ENCODE results near the gene COQ8A. TPM values are rescaled to one million over a fixed set of nuclear protein-coding genes. Genes with fewer than 3 reads are reported as not detected.

The COQ8A gene
- polyA plus RNA-seq (2013, experiment 1 of 2) = 17.5 TPM
- 15.3 TPM for polyA plus RNA-seq (2013, experiment 2 of 2)

DNA sequence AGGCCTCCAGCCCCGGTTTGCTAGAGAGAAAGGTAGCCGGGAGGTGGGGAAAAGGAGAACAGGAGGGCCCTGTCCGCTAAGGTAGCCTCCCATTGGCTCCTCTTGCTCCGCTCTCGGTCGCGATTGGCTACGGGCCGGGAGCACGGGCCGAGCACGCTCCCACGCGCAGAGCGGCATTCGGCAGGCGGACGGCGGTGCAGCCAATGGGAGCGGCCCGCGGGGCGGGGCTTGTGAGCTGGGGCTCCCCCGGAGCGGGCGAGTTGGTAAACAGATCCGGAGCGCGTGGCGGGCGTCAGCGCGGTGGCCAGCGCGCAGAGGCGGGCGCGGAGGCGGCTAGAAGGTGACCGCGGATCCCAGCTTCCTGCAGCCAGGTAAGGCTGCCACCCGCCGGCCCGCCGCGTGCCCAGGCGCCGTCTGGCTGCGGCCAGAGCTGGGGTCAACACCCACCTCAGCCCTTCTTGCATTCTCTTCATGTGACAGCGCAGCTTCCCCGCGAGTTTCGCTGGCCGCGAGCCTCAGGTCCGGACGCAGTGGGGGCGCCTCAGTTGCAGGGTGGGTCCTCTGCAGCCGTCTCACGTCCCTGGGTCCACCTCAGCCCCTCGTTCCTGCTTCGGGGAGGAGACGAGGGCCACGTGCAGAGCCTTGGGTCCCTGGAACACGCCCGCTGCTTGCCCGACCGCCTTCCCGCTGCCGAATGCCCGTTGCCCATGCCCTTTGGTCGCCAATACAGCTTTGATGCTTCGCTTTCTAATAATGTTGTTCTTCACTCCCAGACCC is at the start of gene COQ8A:
Gene COQ8A, plus strand, starts transcription at position 266 of the 777 bp plus-strand sequence. CDS start 21,092 bp downstream, outside the sequence.
- H3K9ac ChIP-seq (ENCODE audit: low read depth, low read length) = peak within 1 kb of the TSS; percentile 94
- peak within 1 kb of the TSS; percentile 98 for H3K27ac ChIP-seq (ENCODE audit: low read depth, low read length)
- no peaks in the 10 kb centered on the region for H3K36me3 ChIP-seq (ENCODE audit: insufficient read depth, low read length)
- 1% methylated on average over 73 of the region's 73 CpGs for WGBS
- H3K4me1 ChIP-seq (ENCODE audit: insufficient read depth, low read length) = peaks cover 17% of the 10 kb centered on the region
- no peaks in the 10 kb centered on the region for H3K9me3 ChIP-seq (ENCODE audit: insufficient read depth, low read depth, low read length)
- H3K27me3 ChIP-seq (ENCODE audit: insufficient read depth, low read length) = peaks cover 8% of the 10 kb centered on the region
- peak within 1 kb of the TSS; percentile 70 for H3K4me3 ChIP-seq (ENCODE audit: low read length)

DNA sequence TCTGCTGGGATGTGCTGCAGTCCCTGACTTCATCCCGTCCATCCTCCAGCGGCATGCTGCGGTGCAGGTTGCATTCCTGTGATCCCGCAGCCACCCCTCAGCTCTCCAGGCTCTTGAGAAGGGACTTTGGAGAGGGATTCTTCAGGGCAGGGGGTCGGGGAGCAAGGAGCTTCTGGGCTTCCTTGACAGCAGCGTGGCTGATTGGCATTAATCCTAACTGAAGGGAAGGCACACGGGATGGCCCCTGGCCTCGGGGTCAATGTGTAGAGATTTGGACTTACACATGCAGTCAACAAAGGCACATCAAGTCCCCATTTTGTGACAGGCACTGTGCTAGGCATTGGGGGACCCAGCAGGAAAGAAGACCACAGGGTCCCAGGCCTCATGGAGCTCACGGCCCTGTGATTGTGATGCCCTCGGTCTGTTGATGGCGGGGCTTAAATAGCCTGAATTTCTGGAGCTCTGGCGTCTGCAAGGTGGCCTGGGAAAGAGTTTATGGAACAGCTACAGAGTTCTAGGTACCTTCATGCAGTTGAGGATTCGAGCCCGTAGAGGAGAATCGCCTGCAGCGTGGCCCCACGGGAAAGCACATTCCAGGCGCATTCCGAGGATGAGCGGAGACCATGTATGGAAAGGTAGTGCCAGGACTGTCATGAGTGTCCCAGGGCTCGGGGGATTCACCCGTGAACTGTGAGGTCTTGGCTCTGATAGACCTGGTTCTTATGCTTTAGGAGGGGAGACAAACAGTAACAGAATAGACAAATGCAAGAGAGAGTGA is 49.6 kb upstream of the COQ8A start:
- peaks cover 70% of the 10 kb centered on the region for H3K36me3 ChIP-seq (ENCODE audit: insufficient read depth, low read length)
- H3K4me3 ChIP-seq (ENCODE audit: low read length) = no peak overlapping the region
- WGBS = 87% methylated on average over 22 of the region's 22 CpGs
- H3K4me1 ChIP-seq (ENCODE audit: insufficient read depth, low read length) = no peaks in the 10 kb centered on the region
- H3K9me3 ChIP-seq (ENCODE audit: insufficient read depth, low read depth, low read length) = no peaks in the 10 kb centered on the region
- no peak overlapping the region for H3K27ac ChIP-seq (ENCODE audit: low read depth, low read length)
- H3K27me3 ChIP-seq (ENCODE audit: insufficient read depth, low read length) = no peaks in the 10 kb centered on the region
- no peak overlapping the region for H3K9ac ChIP-seq (ENCODE audit: low read depth, low read length)

DNA sequence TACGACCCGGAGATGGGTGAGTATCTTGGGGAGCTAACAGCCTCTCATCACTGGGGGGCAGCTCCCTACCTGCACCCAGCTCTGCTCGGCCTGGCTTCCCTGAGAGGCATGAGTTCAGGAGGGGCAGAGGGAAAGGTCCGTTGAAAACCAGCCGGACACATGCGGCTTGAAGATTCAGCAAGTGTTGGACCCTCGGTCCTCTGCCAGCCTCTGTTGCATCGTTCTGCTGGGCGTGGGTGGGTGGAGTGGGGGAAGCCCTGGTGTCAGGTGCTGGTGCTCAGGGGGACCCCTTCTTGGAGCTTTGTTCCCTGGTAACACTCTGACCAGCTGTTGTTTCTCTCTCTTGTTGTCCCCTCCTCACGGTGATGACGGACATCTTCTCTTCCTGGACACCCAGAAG is 48.7 kb upstream of the COQ8A start:
- no peak overlapping the region for H3K27ac ChIP-seq (ENCODE audit: low read depth, low read length)
- 96% methylated on average over 11 of the region's 11 CpGs for WGBS
- no peaks in the 10 kb centered on the region for H3K9me3 ChIP-seq (ENCODE audit: insufficient read depth, low read depth, low read length)
- no peaks in the 10 kb centered on the region for H3K27me3 ChIP-seq (ENCODE audit: insufficient read depth, low read length)
- H3K4me3 ChIP-seq (ENCODE audit: low read length) = no peak overlapping the region
- no peaks in the 10 kb centered on the region for H3K4me1 ChIP-seq (ENCODE audit: insufficient read depth, low read length)
- no peak overlapping the region for H3K9ac ChIP-seq (ENCODE audit: low read depth, low read length)
- peaks cover 65% of the 10 kb centered on the region for H3K36me3 ChIP-seq (ENCODE audit: insufficient read depth, low read length)

GRCh38 chr1:226891846-226892523 is 48.1 kb upstream of the COQ8A start:
- H3K9me3 ChIP-seq (ENCODE audit: insufficient read depth, low read depth, low read length) = no peaks in the 10 kb centered on the region
- peaks cover 62% of the 10 kb centered on the region for H3K36me3 ChIP-seq (ENCODE audit: insufficient read depth, low read length)
- no peaks in the 10 kb centered on the region for H3K27me3 ChIP-seq (ENCODE audit: insufficient read depth, low read length)
- no peak overlapping the region for H3K4me3 ChIP-seq (ENCODE audit: low read length)
- no peak overlapping the region for H3K9ac ChIP-seq (ENCODE audit: low read depth, low read length)
- 93% methylated on average over 17 of the region's 17 CpGs for WGBS
- no peaks in the 10 kb centered on the region for H3K4me1 ChIP-seq (ENCODE audit: insufficient read depth, low read length)
- no peak overlapping the region for H3K27ac ChIP-seq (ENCODE audit: low read depth, low read length)

DNA sequence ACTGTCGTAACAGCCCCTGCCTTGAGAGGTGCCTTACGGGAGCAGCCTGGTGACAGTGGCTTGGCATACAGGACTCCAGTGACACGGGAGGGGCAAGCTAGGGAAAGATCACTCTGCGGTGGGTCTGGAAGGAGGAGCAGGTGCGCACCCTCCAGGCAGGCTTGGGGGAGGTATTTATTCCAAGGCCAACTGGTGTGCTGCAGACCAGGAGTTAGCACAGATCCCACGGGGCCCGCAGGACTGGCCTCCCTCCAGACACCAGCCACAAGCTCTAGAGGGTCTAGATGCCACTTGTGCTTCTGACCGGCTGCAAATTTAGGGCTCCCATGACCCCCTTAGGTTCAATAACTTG is 47.6 kb upstream of the COQ8A start:
- no peak overlapping the region for H3K9ac ChIP-seq (ENCODE audit: low read depth, low read length)
- H3K36me3 ChIP-seq (ENCODE audit: insufficient read depth, low read length) = peaks cover 59% of the 10 kb centered on the region
- no peaks in the 10 kb centered on the region for H3K4me1 ChIP-seq (ENCODE audit: insufficient read depth, low read length)
- no peaks in the 10 kb centered on the region for H3K27me3 ChIP-seq (ENCODE audit: insufficient read depth, low read length)
- no peaks in the 10 kb centered on the region for H3K9me3 ChIP-seq (ENCODE audit: insufficient read depth, low read depth, low read length)
- 80% methylated on average over 8 of the region's 8 CpGs for WGBS
- H3K4me3 ChIP-seq (ENCODE audit: low read length) = no peak overlapping the region
- no peak overlapping the region for H3K27ac ChIP-seq (ENCODE audit: low read depth, low read length)

GRCh38 chr1:226893936-226894335 is 46.2 kb upstream of the COQ8A start:
- Histone ChIP-seq H3K4me3 (ENCODE audit: low read length) (no peak overlapping the region), H3K27ac (ENCODE audit: low read depth, low read length) (no peak overlapping the region), H3K27me3 (ENCODE audit: insufficient read depth, low read length) (no peaks in the 10 kb centered on the region), H3K36me3 (ENCODE audit: insufficient read depth, low read length) (peaks cover 46% of the 10 kb centered on the region), H3K4me1 (ENCODE audit: insufficient read depth, low read length) (no peaks in the 10 kb centered on the region), H3K9me3 (ENCODE audit: insufficient read depth, low read depth, low read length) (no peaks in the 10 kb centered on the region), H3K9ac (ENCODE audit: low read depth, low read length) (no peak overlapping the region)
- 92% methylated on average over 13 of the region's 13 CpGs for WGBS

- Histone ChIP-seq H3K4me3 (ENCODE audit: low read length) (no peak overlapping the region), H3K27me3 (ENCODE audit: insufficient read depth, low read length) (no peaks in the 10 kb centered on the region), H3K36me3 (ENCODE audit: insufficient read depth, low read length) (peaks cover 47% of the 10 kb centered on the region), H3K27ac (ENCODE audit: low read depth, low read length) (no peak overlapping the region), H3K9me3 (ENCODE audit: insufficient read depth, low read depth, low read length) (no peaks in the 10 kb centered on the region), H3K9ac (ENCODE audit: low read depth, low read length) (no peak overlapping the region), H3K4me1 (ENCODE audit: insufficient read depth, low read length) (no peaks in the 10 kb centered on the region)
- 92% methylated on average over 3 of the region's 3 CpGs for WGBS
Observed at GRCh38 chr1:226894826-226895225, 45.3 kb upstream of the COQ8A start.

- Histone ChIP-seq H3K9ac (ENCODE audit: low read depth, low read length) (no peak overlapping the region), H3K4me3 (ENCODE audit: low read length) (no peak overlapping the region), H3K4me1 (ENCODE audit: insufficient read depth, low read length) (no peaks in the 10 kb centered on the region), H3K27me3 (ENCODE audit: insufficient read depth, low read length) (no peaks in the 10 kb centered on the region), H3K27ac (ENCODE audit: low read depth, low read length) (no peak overlapping the region), H3K36me3 (ENCODE audit: insufficient read depth, low read length) (peaks cover 46% of the 10 kb centered on the region), H3K9me3 (ENCODE audit: insufficient read depth, low read depth, low read length) (no peaks in the 10 kb centered on the region)
- 86% methylated on average over 11 of the region's 11 CpGs for WGBS
Observed at GRCh38 chr1:226895644-226896043, 44.5 kb upstream of the COQ8A start.

DNA sequence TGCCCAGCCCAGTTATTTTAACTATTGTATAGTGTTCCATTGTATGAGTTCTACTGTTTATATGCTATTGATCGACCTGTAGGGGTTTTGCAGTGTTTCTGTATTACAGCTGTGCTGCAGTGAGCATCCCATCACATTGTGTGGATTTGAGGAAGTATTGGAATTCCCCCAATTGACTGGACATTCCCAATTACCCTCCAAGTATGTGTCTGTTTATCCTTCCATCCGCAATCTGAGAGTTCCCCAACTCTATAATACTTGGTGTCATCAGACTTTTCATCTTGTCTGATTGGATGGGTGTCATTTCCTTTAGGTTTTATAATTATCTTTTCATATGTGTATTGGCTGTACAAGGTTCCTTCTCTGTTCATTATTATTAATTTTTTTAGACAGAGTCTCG is 41.8 kb upstream of the COQ8A start:
- WGBS = 86% methylated on average over 2 of the region's 3 CpGs
- no peaks in the 10 kb centered on the region for H3K4me1 ChIP-seq (ENCODE audit: insufficient read depth, low read length)

GRCh38 chr1:226901421-226901820 is 38.7 kb upstream of the COQ8A start:
- no peak overlapping the region for H3K27ac ChIP-seq (ENCODE audit: low read depth, low read length)
- H3K27me3 ChIP-seq (ENCODE audit: insufficient read depth, low read length) = no peaks in the 10 kb centered on the region
- no peaks in the 10 kb centered on the region for H3K9me3 ChIP-seq (ENCODE audit: insufficient read depth, low read depth, low read length)
- H3K9ac ChIP-seq (ENCODE audit: low read depth, low read length) = no peak overlapping the region
- H3K36me3 ChIP-seq (ENCODE audit: insufficient read depth, low read length) = peaks cover 16% of the 10 kb centered on the region
- WGBS = 84% methylated on average over 4 of the region's 4 CpGs
- no peaks in the 10 kb centered on the region for H3K4me1 ChIP-seq (ENCODE audit: insufficient read depth, low read length)
- no peak overlapping the region for H3K4me3 ChIP-seq (ENCODE audit: low read length)

More for the DNA sequence above, 41.8 kb upstream of the COQ8A start:
- Histone ChIP-seq H3K27ac (ENCODE audit: low read depth, low read length) (no peak overlapping the region), H3K9ac (ENCODE audit: low read depth, low read length) (no peak overlapping the region), H3K4me3 (ENCODE audit: low read length) (no peak overlapping the region), H3K36me3 (ENCODE audit: insufficient read depth, low read length) (peaks cover 28% of the 10 kb centered on the region), H3K27me3 (ENCODE audit: insufficient read depth, low read length) (no peaks in the 10 kb centered on the region), H3K9me3 (ENCODE audit: insufficient read depth, low read depth, low read length) (no peaks in the 10 kb centered on the region)

DNA sequence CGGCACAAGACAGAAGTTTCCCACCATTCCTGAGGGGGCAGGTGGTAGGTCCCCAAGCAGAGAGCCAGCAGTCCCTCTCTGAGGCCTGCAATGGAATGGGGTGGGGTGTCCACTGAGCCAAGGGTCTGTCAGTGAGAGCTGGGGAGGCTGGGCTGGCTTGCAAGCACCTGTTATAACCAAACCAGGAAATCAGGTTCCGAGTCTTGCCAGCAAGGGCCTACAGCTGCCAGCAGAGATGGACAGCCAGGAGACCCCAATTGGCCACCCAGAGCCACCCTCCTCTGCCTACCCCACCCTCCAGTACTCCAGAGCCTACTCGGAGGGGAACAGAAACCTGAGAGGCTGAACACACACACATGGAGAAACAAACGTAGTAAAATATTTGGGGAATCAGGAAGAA is 37.5 kb upstream of the COQ8A start:
- no peaks in the 10 kb centered on the region for H3K4me1 ChIP-seq (ENCODE audit: insufficient read depth, low read length)
- H3K9me3 ChIP-seq (ENCODE audit: insufficient read depth, low read depth, low read length) = no peaks in the 10 kb centered on the region
- peaks cover 16% of the 10 kb centered on the region for H3K36me3 ChIP-seq (ENCODE audit: insufficient read depth, low read length)
- H3K27me3 ChIP-seq (ENCODE audit: insufficient read depth, low read length) = no peaks in the 10 kb centered on the region
- H3K4me3 ChIP-seq (ENCODE audit: low read length) = no peak overlapping the region
- no peak overlapping the region for H3K9ac ChIP-seq (ENCODE audit: low read depth, low read length)
- H3K27ac ChIP-seq (ENCODE audit: low read depth, low read length) = no peak overlapping the region
- 82% methylated on average over 3 of the region's 4 CpGs for WGBS
